Measurements from ENCODE around the gene RBPJ.

The RBPJ gene

DNA sequence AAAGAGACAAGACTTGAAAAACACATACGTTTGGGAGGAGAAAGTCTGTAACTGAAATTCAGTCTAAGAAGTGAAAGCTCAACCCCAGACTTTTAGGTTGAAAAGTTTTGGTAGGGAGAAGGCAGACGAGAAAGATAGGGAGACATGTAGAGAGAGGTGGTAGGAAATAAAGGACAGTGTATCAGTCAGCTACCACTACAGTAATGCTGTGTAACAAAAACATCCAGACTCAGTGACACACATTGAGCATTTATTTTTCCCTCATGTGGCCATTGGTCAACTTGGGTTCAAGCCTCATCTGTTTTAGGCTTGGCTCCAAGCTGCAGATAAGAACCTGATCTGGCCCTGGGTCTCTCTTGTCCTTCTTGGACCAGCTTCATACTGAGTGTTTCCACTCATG is 142.6 kb downstream of the RBPJ start:
- no peak overlapping the region for H3K27ac ChIP-seq
- TF ChIP-seq, protein P1, sequence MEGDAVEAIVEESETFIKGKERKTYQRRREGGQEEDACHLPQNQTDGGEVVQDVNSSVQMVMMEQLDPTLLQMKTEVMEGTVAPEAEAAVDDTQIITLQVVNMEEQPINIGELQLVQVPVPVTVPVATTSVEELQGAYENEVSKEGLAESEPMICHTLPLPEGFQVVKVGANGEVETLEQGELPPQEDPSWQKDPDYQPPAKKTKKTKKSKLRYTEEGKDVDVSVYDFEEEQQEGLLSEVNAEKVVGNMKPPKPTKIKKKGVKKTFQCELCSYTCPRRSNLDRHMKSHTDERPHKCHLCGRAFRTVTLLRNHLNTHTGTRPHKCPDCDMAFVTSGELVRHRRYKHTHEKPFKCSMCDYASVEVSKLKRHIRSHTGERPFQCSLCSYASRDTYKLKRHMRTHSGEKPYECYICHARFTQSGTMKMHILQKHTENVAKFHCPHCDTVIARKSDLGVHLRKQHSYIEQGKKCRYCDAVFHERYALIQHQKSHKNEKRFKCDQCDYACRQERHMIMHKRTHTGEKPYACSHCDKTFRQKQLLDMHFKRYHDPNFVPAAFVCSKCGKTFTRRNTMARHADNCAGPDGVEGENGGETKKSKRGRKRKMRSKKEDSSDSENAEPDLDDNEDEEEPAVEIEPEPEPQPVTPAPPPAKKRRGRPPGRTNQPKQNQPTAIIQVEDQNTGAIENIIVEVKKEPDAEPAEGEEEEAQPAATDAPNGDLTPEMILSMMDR (IDR thresholded peaks at IDR 0.05): no peak
- no peak for TF ChIP-seq ZFX (IDR thresholded peaks at IDR 0.05; ENCODE audit: borderline replicate concordance)

DNA sequence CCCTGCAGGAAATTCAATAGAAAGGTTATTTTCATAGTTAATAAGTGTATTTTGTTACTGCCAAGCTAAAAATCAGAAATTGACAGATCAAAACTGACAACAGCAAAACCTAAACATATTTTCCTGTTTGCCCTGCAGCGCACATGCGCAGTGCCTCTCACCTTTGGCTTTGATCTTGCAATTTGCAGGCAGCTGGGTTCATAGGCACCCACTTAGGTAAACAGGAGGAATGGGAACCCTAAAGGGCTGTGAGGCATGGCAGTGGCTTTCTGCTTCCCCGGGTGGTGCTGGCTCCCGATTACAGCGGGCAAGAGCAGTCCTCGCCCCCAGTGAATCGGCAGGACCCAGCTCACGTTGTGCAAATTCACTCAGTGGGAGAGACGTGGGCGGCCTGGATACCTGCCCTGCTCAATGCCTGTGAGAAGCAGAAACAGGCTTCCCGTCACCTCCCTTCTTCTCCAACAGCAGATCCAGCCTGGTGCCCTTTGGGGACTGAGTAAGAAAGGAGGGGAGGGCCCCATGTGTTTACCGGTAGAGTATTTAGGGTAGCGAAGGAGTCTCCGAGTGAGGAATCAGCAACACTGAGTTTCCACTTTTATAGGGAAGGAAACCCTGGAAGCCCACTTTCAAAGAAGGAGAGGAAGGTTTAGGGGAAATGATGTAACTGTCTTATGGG is 143.7 kb downstream of the RBPJ start:
- no peak overlapping the region for H3K27ac ChIP-seq
- TF ChIP-seq, protein P1 (IDR thresholded peaks at IDR 0.05): no peak
- no peak for TF ChIP-seq ZFX (IDR thresholded peaks at IDR 0.05; ENCODE audit: borderline replicate concordance)

DNA sequence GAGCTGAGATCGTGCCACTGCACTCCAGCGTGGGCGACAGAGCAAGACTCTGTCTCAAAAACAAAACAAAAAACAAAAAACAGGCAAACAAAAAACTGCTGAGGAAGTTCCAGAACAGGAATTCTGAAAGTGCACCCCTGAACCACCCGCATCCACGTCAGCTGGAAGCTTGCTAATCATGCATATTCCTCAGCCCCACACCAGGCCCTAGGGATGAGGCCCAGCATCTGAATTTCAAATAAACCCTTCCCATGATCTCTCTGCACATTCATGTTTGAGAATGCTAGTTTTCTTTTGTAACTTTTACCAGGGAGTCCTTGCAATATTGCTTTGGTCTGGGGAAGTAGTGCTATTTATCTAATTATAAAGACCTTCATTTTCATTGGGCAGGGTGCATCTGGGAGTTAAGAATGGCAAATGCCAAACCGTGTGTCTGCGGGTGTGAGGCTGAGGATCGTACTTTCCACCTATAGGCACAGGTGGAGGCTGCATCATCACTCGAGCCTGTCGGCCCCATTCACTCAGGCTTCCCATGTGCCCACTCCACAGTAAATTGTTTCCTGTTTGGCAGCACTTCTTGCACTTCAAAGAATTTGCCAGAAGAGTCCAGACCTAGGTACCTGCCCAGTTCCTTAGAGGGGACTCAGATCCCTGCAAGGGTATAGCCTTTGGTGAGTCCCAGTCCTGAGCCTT is 145.9 kb downstream of the RBPJ start:
- TF ChIP-seq, protein P1 (IDR thresholded peaks at IDR 0.05): no peak
- TF ChIP-seq ZFX (IDR thresholded peaks at IDR 0.05; ENCODE audit: borderline replicate concordance): no peak
- H3K27ac ChIP-seq: no peak overlapping the region

DNA sequence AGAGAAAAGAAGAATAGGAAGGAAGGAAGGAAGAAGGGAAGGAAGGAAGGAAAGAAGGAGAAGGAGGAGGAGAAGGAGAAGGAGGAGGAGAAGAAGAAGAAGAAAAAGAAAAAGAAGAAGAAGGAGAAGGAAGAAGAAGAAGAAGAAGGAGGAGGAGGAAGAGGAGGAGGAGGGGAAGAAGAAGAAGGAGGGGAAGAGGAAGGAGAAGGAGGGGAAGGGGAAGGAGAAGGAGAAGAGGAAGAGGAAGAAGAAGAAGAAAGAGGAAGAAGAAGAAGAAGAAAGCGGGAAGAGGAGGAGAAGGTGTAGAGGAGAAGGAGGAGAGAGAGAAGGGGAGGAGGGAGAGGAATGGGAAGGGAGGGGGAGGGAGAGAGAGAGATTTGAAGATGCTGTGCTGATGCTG is 146.9 kb downstream of the RBPJ start:
- no peak overlapping the region for H3K27ac ChIP-seq
- TF ChIP-seq, protein P1 (IDR thresholded peaks at IDR 0.05): no peak
- TF ChIP-seq ZFX (IDR thresholded peaks at IDR 0.05; ENCODE audit: borderline replicate concordance): no peak

DNA sequence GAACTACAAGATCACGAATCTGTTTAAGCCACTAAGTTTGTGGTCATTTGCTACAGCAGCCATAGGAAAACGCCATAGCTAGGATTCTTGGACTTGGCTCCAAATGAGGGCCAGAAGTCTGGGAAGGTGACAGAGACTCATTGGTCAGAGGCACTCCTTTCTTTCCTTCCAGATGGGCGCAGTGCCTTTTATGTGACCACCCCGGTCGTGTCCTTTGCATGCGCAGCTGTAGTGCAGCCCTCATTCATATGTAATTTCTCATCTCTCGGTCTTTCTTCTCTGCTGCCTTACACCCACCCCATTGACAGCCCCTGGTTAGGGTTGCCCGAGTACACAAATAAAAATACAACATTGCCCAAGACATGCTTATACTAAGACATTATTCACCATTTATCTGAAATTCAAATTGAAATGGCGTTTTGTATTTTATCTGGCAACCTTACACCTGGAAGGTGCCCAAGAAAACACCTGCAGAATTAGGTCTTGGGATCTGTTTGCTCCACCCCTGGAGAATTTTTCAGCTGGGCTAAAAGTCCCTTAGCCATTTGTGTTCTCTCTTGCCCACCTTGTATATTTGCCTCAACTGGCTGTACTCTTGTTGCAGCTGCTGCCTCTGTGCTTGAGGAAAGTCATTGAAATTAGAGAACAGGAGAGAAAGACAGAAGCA is 147.6 kb downstream of the RBPJ start:
- TF ChIP-seq ZFX (IDR thresholded peaks at IDR 0.05; ENCODE audit: borderline replicate concordance): no peak
- TF ChIP-seq, protein P1 (IDR thresholded peaks at IDR 0.05): no peak
- no peak overlapping the region for H3K27ac ChIP-seq

DNA sequence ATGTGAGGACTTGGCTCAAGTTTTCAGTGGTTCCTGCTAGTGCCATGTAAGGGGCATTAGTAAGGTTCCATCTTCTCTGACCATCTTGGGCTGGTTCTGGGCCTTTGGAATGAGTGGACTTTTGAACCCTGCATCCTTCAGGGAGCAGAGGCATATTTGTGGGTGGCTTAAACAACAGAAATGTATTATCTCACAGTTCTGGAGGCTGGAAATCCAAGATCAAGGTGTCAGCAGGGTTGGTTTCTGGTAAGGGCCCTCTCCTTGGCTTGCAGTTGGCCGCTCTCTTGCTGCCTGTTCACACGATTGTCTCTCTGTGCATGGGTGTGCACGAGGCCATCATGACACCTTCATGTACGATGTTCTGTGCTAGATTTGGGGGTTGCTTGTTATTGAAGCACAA is 148.2 kb downstream of the RBPJ start:
- no peak for TF ChIP-seq ZFX (IDR thresholded peaks at IDR 0.05; ENCODE audit: borderline replicate concordance)
- TF ChIP-seq, protein P1 (IDR thresholded peaks at IDR 0.05): no peak
- no peak overlapping the region for H3K27ac ChIP-seq

DNA sequence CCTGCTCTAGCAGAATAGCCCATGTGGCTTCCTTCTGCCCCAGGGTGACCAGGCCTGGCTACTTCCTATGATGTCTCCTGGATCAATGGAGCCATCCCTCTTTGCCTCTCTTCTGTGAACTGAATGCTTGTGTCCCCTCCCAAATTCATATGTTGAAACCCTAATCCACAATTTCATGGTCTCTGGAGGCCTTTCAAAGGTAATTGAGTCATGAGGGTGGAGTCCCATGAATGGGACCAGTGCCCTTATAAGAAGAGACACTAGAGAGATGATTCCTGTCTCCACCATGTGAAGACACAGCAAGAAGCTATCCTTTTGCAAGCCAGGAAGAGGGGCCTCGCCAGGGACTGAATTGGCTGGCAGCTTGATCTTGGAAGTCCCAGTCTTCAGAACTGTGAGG is 151.1 kb downstream of the RBPJ start:
- TF ChIP-seq ZFX (IDR thresholded peaks at IDR 0.05; ENCODE audit: borderline replicate concordance): no peak
- TF ChIP-seq, protein P1 (IDR thresholded peaks at IDR 0.05): no peak
- H3K27ac ChIP-seq: no peak overlapping the region
